ENCODE results near the gene EEF1AKMT3. TPM values are rescaled to one million over a fixed set of nuclear protein-coding genes. Genes with fewer than 3 reads are reported as not detected.

Gene EEF1AKMT3
- total and polyA plus RNA-seq, 9 of the 15 experiments (the other 6 are each of a cell fraction or from before 2014, with no cell fraction given): 4.1 to 17.2 (median 7.9) TPM

GRCh38 chr12:57744777-57745484, 27.5 kb upstream of the EEF1AKMT3 start, which contains the start of gene TSPAN31 (continued):
- TF ChIP-seq GTF2E2 (tag; IDR thresholded peaks at IDR 0.05) (no peak; the same call in 1 of the 2 replicates), SP2 (IDR thresholded peaks at IDR 0.05; ENCODE audit: extremely low read depth, low read depth, low read length, poor library complexity, severe bottlenecking) (peak; percentile 63), NR2F6 (CRISPR knock-in tag; IDR thresholded peaks at IDR 0.05) (no peak), ZNF318 (IDR thresholded peaks at IDR 0.05; ENCODE audit: borderline replicate concordance in 1 of 2, low read depth in 1 of 2) (0 out of 4 replicates have a peak, but pooled peaks of 1 of the 2 experiments have one; percentile 9), HNRNPH1 (optimal IDR thresholded peaks at IDR 0.05; ENCODE audit: low read depth, low read length) (no peak), ZBTB26 (CRISPR knock-in tag; IDR thresholded peaks at IDR 0.05) (no peak), SETDB1 (IDR thresholded peaks at IDR 0.05; ENCODE audit: low read length) (no peak), ELF1 (tag; IDR thresholded peaks at IDR 0.05) (peak; percentile 79), ZNF407 (IDR thresholded peaks at IDR 0.05; ENCODE audit: low read depth) (no peak)

All from K562 (cell line).